ENCODE measurements around the gene EIF1AD. TPM values are rescaled to one million over a fixed set of nuclear protein-coding genes. Genes with fewer than 3 reads are reported as not detected.
"Not testable (repeated sequence)": the region's sequence is repeated elsewhere in the genome, so short reads cannot be mapped to it uniquely, and the experiment has no call there.

EIF1AD gene
- polyA plus RNA-seq (2013, experiment 1 of 2; ENCODE audit: insufficient read length): 23.5 TPM
- 21.0 TPM for polyA plus RNA-seq (2013, experiment 2 of 2; ENCODE audit: insufficient read length)

DNA sequence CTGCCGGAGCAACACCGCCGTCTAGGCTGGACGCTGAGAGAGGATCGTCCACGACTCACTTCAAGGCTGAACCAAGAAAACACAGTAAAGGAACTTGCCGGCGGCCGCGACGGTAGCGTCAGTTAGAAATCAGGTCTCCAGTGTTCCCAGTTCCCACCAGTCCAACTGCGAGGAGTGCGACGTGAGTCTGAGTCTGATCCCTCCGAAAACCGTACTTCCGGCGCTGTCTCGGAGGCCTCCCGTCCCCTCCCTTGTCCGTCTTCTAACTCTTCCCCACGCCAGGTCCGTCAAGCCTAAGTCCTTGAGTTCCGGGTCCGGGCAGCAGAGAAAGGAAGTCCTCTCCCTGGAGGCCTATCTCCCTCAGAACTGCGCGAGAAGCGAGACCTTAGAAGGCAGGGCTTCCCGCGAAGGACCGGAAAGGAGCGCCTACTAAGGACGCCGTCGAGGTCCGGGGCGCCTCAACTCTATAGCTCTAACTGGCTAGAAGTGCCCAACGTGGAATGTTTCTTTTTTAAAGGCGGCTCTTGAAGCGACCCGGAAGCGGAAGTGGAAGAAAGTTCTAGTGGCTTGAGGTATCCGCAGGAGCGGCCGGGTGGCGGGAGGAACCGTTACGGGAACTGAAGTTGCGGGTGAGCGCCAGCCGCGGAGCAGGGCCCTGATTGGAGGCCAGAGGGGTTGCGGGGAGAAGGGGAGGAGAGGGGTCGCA is at the start of gene EIF1AD, which contains the start of gene BANF1:
EIF1AD (minus strand) TSS at position 216 of the 706 bp plus-strand sequence. CDS start 1,768 bp downstream, outside the sequence.
BANF1 (plus strand) TSS at position 562 of the 706 bp plus-strand sequence. CDS start 748 bp downstream, outside the sequence.
- peak; percentile 98 for DNase-seq

GRCh38 chr11:66051371-66051765 is 49.4 kb upstream of the EIF1AD start:
- DNase-seq: no peak

DNA sequence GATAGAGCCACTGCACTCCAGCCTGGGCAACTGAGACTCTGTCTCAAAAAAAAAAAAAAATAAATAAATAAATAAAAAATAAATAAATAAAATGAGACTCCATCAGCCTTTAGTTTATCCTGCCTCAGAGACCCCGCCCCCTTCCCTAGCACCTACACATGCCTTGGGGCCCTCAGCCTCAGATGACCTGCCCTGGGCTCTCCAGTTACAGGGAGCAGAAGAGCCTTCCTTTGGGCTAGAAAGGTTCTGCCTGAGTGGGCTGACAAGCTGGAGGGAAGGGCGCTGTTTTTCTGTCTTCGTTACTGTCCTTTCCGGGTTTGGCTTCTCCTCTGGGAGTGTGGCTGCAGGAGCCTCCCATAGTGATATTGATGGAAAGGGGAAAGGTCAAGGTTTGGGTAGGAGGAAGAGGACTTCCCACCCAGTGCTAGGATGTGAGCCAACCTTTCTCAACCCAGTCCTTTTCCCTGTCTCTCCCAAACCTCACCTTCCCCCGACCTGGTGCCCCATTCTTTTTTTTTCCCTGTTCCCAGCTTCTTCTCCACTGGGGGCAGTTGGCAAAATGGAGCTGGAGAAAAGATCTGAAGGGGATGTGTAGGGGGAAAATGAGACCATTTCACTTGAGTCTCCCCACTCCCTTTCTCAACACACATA is 48.7 kb upstream of the EIF1AD start:
- DNase-seq: no peak

DNA sequence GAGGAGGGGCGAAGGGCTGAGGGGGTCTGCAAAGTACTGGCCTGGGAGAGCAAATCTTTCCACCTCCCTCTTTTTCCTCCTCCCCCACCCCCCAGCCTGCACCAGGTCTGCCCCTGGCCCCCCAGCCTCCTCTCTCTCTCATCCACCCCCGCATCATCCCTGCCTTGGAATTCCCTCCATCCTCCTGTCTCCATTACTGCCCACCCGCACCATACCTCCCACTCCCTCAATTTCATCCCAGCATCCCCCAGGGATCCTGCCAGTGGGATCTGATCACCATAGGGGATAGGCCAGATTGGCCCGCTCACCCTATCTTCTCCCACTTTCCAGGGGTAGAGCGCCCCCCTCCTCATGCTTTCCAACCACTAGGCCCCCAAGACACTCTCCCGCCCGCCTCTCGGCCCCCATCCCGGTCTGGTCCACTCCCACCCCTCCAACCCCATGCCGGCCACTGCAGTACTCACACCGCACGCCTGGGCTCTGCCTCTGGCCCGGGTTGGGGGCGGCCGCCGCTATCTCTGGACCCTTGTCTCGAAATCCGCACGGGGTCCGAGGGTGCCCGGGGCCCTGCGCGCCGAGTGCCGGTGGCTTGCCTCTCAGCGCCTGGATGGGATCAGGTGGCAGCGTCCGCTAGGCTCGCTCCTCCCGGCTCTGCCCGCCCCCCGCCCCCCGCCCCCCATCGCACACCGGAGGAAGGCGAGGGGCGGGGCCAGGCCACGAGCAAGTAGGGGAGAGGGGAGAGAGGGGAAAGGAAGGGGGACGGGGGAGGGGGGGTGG is 46.8 kb upstream of the EIF1AD start, which contains the start of gene GAL3ST3:
GAL3ST3 (minus strand) TSS at position 615 of the 777 bp plus-strand sequence. CDS start 3,746 bp downstream, outside the sequence.
- DNase-seq: no peak

DNA sequence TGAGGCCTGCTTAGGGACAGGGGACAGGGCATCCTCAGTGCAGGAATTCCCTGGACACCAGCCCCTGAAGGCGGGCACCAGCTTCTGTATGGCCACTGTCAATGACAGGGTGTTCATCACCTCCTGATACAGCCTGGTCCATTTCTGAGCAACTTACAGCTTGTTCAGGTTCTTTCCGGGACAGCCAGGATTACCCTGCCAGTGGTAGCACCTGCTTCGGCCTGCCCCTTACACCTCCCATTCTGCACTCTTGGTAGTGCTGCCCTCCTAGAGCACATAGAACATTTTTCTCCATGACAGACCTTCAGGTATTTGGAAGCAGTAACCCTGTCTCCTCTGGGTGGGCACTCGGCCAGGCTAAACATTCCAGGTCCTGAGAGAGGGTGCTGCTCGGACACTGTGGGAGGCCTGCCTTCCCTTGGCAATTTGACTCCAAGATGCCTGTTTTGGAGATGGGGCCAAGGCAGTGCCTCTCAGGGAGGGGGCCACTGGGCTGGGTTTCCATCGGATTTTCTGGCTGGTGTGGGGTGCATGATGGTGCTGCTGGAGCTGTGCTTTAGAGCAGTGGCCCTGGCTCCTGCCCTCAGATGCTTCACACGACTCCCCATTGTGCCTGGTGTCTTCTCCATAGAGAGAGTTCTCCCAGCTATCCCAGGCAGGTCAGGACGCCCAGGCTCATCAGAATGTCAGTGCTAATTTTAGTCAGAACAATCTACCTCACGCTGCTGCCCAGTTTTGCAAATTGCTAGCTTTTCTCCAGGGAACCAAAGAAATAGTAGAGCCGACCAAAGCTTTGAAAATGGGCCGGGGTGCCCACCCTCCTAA is 45.8 kb upstream of the EIF1AD start:
- DNase-seq: no peak

GRCh38 chr11:66046901-66047300 is 44.9 kb upstream of the EIF1AD start:
- DNase-seq: no peak

- peak; percentile 78 for DNase-seq
Observed at GRCh38 chr11:66045177-66045639, 43.3 kb upstream of the EIF1AD start.

- no peak for DNase-seq
Observed at GRCh38 chr11:66044757-66045156, 42.8 kb upstream of the EIF1AD start.

GRCh38 chr11:66042996-66043906 is 41.3 kb upstream of the EIF1AD start:
- no peak for DNase-seq

- no peak for DNase-seq
Observed at GRCh38 chr11:66042227-66042995, 40.5 kb upstream of the EIF1AD start.

DNA sequence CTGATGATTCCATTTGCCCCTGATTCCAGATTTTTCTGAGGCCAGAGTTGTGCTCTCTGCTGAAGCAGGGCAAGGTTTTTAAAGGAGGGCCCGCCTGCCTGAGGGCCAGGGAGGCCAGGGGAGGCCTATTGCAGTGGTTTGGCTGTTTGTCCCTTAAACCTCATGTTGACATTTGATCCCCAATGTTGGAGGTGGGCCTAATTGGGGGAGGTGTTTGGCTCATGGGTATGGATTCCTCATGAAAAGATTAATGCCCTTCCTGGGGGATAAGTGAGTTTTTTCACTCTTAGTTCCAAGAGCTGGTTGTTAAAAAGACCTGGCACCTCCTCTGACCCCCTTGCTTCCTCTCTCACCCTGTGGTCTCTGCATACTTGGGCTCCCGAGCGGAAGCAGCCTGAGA is 37.8 kb upstream of the EIF1AD start:
- DNase-seq: no peak

- DNase-seq: no peak
Observed at GRCh38 chr11:66037327-66037726, 35.4 kb upstream of the EIF1AD start.

DNA sequence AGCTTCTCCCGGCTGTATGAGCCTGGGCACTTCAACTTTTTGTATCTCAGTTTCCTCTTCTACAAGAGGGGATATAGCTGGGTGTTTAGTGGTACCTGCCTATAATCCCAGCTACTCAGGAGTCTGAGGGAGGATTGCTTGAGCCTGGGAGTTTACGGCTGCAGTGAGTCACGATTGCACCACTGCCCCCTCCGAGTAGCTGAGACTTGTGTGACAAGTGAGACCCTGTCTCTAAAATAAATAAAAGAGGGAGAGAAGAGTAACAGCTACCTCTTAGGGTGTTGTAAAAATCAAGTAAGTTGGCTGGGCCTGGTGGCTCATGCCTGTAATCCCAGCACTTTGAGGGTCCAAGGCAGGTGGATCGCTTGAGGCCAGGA is 34.4 kb upstream of the EIF1AD start:
- no peak for DNase-seq

DNA sequence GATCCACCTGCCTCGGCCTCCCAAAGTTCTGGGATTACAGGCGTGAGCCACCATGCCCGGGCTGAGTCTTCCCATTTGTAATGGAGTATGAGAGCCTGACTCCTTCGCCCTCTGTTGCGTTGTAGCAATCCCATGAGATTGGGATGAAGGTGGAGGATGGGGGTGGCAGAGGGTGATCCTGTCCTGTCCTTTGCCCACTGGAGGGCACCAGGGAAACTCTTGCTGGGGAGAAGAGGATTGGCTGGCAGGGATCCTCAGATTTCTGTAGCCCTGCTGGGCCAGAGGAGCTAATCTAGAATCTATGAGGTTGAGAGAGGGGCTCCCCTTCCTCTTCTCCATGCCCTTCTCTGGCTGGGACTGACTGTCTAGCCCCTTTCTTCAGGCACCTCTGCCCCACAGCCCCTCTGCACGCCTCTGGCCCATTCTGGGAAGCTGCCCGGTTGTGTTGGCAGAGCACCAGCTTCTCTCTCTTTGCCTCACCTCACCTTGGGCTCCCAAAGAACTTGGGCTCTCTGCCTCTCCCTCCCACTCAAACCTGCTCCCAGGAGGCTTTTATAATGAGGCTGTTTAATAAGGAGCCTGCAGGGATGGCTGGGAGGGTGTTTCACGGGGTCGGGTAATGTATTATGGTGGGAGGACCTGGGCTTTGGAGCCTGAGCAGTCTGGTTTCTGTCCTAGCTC is 33.8 kb upstream of the EIF1AD start:
- no peak for DNase-seq

DNA sequence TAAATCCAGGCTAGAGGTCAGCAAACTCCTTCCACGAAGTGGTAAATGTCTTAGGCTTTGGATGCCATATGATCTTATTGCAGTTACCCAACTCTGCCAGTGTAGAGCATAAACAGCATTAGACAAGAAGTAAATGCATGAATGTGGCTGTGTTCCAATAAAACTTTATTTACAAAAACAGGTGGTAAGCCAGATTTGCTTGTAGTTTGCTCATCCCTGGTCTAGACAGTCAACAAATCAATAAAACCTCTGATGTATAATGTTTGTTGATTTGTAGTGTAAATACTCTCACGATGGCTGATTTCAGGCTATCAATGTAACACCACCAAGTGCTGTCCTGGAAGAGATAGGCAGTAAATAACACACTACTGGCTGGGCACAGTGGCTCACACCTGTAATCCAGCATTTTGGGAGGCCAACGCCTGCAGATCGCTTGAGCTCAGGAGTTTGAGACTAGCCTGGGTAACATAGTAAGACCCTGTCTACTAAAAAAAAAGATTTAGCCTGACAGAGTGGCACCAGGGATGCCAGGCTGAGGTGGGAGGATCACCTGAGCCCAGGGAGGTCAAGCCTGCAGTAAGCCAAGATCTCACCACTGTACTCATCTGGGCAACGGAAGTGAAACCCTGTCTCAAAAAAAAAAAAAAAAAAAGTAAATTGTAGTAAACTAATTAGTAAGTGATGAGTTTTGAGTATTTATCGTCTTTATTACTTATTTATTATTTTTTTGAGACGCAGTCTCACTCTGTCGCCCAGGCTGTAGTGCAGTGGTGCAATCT is 31.2 kb upstream of the EIF1AD start:
- no peak for DNase-seq

- no peak for DNase-seq
Observed at GRCh38 chr11:66026017-66026529, 24.1 kb upstream of the EIF1AD start, which contains the start of gene CATSPER1. CATSPER1 (minus strand) TSS chr11:66026479; CDS start chr11:66026379, 100 bp downstream.

DNA sequence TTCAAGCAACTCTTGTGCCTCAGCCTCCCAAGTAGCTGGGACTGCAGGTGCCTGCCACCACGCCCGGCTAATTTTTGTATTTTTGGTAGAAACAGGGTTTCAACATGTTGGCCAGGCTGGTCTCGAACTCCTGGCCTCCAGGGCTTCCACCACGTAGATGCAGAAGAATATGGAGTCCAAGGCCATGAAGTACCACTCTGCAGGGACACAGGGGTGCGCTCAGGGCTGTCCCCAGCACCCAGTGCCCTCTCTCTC is 21.2 kb upstream of the EIF1AD start:
- not testable (repeated sequence) for DNase-seq

GRCh38 chr11:66022401-66023185 is 20.6 kb upstream of the EIF1AD start:
- DNase-seq: peak; percentile 63
